Astrocyte (in vitro differentiated cells and primary cell): ENCODE data around the gene FHIT.

Source experiments
- CTCF ChIP-seq: IDR thresholded peaks from 2 replicates; pipeline ENCODE4 v1.5.1; 2011; ENCODE audit warnings: low read depth, mild to moderate bottlenecking, inconsistent platforms, low read length, moderate library complexity; ENCODE audit not compliant: insufficient read depth
- EZH2 ChIP-seq: IDR thresholded peaks from 2 replicates; pipeline ENCODE4 v1.6.1; 2012; ENCODE audit warnings: mild to moderate bottlenecking, low read length, inconsistent platforms; ENCODE audit not compliant: insufficient read depth

GRCh38 chr3:60175680-60176079 is 1075.6 kb downstream of the FHIT start:
- no peak for TF ChIP-seq CTCF
- TF ChIP-seq EZH2 = no peak
